Gastrocnemius medialis (tissue), 4 donors: ENCODE results near the gene CAMK1G. TPM values are rescaled to one million over a fixed set of nuclear protein-coding genes. Genes with fewer than 3 reads are reported as not detected.

Experiments used
- ATAC-seq, 2 donors: fragments of 150-250 bp; one replicate each; pipeline ENCODE4 v1.9.1; 2016
- DNase-seq, 2 donors: peaks; one replicate each; pipeline ENCODE4 v3.0.0-alpha.2; 2019
- H3K27ac ChIP-seq, 4 donors: fragments of 200-600 bp; sonication (generic); 1 replicate in 1 of 4; 2 replicates in 3 of 4; pipeline ENCODE4 v1.5.1; 2016 to 2018; ENCODE audit warnings: mild to moderate bottlenecking in 2 of 4, moderate library complexity in 1 of 4
- H3K27me3 ChIP-seq, 3 donors: fragments of 200-600 bp; sonication (generic) in 2 of 3; 1 replicate in 1 of 3; 2 replicates in 2 of 3; pipeline versions ENCODE4 v1.5.1 to v1.6.0; 2016 to 2019; ENCODE audit warnings: mild to moderate bottlenecking in 1 of 3, moderate library complexity in 1 of 3
- H3K36me3 ChIP-seq, 2 donors: fragments of 200-600 bp; sonication (generic) in 1 of 2; one replicate each; pipeline ENCODE4 v1.5.1; 2017 to 2018
- H3K4me1 ChIP-seq, 2 donors: fragments of 200-600 bp; sonication (generic) in 1 of 2; one replicate each; pipeline ENCODE4 v1.5.1; 2016 to 2017; ENCODE audit warnings: mild to moderate bottlenecking in 2 of 2
- H3K4me3 ChIP-seq, 4 donors: fragments of 200-600 bp; sonication (generic) in 3 of 4; 1 replicate in 1 of 4; 2 replicates in 3 of 4; pipeline ENCODE4 v1.5.1; 2016 to 2019; ENCODE audit warnings: mild to moderate bottlenecking in 2 of 4
- H3K9me3 ChIP-seq, 3 donors: fragments of 200-600 bp; sonication (generic) in 2 of 3; 1 replicate in 1 of 3; 2 replicates in 2 of 3; pipeline ENCODE4 v1.5.1; 2016 to 2019
- POLR2A ChIP-seq, 2 donors: fragments of 450-650 bp; IDR thresholded peaks; one replicate each; pipeline ENCODE4 v1.6.1; 2017; ENCODE audit warnings: antibody characterized with exemption in 2 of 2, mild to moderate bottlenecking in 2 of 2, moderate library complexity in 2 of 2
- in situ Hi-C, 4 donors: fragments of 200-750 bp; cut with MboI; loops; one replicate each; pipeline versions ENCODE4 v1.15.0 to v1.8.0; 2017; ENCODE audit warnings: low sequenced_read_pairs in 4 of 4
- intact Hi-C: fragments of 100-400 bp; cut with DNase I; formaldehyde crosslinking; loops from one replicate; pipeline ENCODE4 v1.15.1; 2023; ENCODE audit warnings: low total_unique reads
- total RNA-seq, 4 donors: library from RNA; depleted of rRNA; stranded (reverse); fragments of >200 nt; gene quantifications; one replicate each; pipeline versions ENCODE4 v1.1.0 to v1.2.3, GENCODE V29; 2016
- TF ChIP-seq, protein P1 (sequence below), 5 experiments: fragments of 450-650 bp in 3 of 5; fragments of 200-600 bp in 2 of 5; sonication (generic) in 2 of 5; IDR thresholded peaks in 4 of 5; conservative IDR thresholded peaks in 1 of 5; 1 replicate in 4 of 5; 2 replicates in 1 of 5; pipeline ENCODE4 v1.5.1; 2016 to 2019; ENCODE audit warnings: antibody characterized with exemption in 5 of 5, mild to moderate bottlenecking in 3 of 5, moderate library complexity in 3 of 5

Gene CAMK1G
- total RNA-seq, 4 donors from 2014 or later, result 0.16 TPM; not detected in 3

DNA sequence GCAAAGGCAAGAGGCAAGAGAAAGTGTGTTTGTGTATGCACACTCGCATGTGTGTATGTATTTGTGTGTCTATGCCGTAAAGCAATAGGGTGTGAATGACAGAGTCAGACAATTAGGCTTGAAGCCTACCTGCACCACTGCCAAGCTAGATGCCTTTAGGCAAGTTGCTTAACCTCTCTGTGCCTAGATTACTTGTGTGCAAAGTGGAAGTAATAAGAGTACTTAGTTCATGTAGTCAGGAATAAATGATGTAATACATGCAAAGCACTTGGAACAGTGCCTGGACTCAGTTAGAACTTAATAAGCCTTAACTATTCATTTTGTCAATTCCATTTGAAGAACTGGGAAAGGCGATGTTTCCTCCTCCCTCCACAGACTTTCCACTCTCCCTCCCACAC, 37.0 kb downstream of the CAMK1G start:
- no peak overlapping the region for H3K4me3 ChIP-seq
- H3K27ac ChIP-seq, result peak overlapping the region; percentile 68 to 94 (median 85)
- DNase-seq, result no peak
- ATAC-seq, result no peak
- no peak for TF ChIP-seq POLR2A (IDR thresholded peaks at IDR 0.05)
- TF ChIP-seq, protein P1, sequence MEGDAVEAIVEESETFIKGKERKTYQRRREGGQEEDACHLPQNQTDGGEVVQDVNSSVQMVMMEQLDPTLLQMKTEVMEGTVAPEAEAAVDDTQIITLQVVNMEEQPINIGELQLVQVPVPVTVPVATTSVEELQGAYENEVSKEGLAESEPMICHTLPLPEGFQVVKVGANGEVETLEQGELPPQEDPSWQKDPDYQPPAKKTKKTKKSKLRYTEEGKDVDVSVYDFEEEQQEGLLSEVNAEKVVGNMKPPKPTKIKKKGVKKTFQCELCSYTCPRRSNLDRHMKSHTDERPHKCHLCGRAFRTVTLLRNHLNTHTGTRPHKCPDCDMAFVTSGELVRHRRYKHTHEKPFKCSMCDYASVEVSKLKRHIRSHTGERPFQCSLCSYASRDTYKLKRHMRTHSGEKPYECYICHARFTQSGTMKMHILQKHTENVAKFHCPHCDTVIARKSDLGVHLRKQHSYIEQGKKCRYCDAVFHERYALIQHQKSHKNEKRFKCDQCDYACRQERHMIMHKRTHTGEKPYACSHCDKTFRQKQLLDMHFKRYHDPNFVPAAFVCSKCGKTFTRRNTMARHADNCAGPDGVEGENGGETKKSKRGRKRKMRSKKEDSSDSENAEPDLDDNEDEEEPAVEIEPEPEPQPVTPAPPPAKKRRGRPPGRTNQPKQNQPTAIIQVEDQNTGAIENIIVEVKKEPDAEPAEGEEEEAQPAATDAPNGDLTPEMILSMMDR (IDR thresholded peaks at IDR 0.05 in 4 of 5, conservative IDR thresholded peaks at IDR 0.05 in 1 of 5), result no peak
- H3K9me3 ChIP-seq, result no peaks in the 10 kb centered on the region
- in situ Hi-C loops, result loop anchor here in 1 of 4 donors (10.0 kb wide), 1 partner anchor 56 kb away; no protein-coding TSS in a partner anchor
- intact Hi-C loops, result no loop called here
- H3K36me3 ChIP-seq, result no peaks in the 10 kb centered on the region
- peaks cover 71 to 86% of the 10 kb centered on the region in 2 donors for H3K4me1 ChIP-seq
- no peaks in the 10 kb centered on the region for H3K27me3 ChIP-seq

DNA sequence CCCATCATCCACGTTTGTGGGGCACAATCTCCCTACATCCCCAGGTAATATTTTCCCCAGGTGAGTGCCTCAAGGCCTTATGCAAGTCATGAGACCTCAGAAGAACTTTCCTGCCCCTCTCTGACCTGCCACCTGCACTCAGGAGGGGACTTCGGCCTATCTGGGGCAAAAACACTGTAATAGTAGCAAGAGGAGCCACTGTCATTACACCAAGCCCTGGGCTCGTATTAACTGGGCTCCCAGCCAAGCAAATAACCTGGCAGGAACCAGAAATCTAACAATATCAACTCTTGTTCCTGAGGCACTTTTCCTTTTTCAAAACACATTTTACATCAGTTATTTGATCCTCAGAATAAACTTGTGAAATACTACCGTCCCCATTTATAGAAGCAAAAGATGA, 37.8 kb downstream of the CAMK1G start:
- H3K4me3 ChIP-seq, result no peak overlapping the region
- in situ Hi-C loops, result loop anchor here in 1 of 4 donors (10.0 kb wide), 1 partner anchor 56 kb away; no protein-coding TSS in a partner anchor
- DNase-seq (no peak), ATAC-seq (no peak)
- no peaks in the 10 kb centered on the region for H3K36me3 ChIP-seq
- H3K9me3 ChIP-seq, result no peaks in the 10 kb centered on the region
- intact Hi-C loops, result no loop called here
- peak overlapping the region; percentile 68 to 94 (median 85) for H3K27ac ChIP-seq
- H3K4me1 ChIP-seq, result peaks cover 72 to 86% of the 10 kb centered on the region in 2 donors
- TF ChIP-seq POLR2A (IDR thresholded peaks at IDR 0.05), result no peak
- TF ChIP-seq, protein P1 (IDR thresholded peaks at IDR 0.05 in 4 of 5, conservative IDR thresholded peaks at IDR 0.05 in 1 of 5), result no peak
- H3K27me3 ChIP-seq, result no peaks in the 10 kb centered on the region

GRCh38 chr1:209621741-209622655, 38.5 kb downstream of the CAMK1G start:
- in situ Hi-C loops (loop anchor here in 1 of 4 donors (10.0 kb wide), 1 partner anchor 57 kb away; no protein-coding TSS in a partner anchor), intact Hi-C loops (no loop called here)
- H3K9me3 ChIP-seq, result no peaks in the 10 kb centered on the region
- TF ChIP-seq, protein P1 (IDR thresholded peaks at IDR 0.05 in 4 of 5, conservative IDR thresholded peaks at IDR 0.05 in 1 of 5), result no peak
- TF ChIP-seq POLR2A (IDR thresholded peaks at IDR 0.05), result no peak
- no peak for ATAC-seq
- H3K4me3 ChIP-seq, result no peak overlapping the region
- peak overlapping the region; percentile 68 to 94 (median 85) for H3K27ac ChIP-seq
- no peaks in the 10 kb centered on the region for H3K36me3 ChIP-seq
- no peaks in the 10 kb centered on the region for H3K27me3 ChIP-seq
- H3K4me1 ChIP-seq, result peaks cover 74 to 85% of the 10 kb centered on the region in 2 donors
- peak in 1 of 2 donors; percentile 12 for DNase-seq

- TF ChIP-seq, protein P1 (IDR thresholded peaks at IDR 0.05 in 4 of 5, conservative IDR thresholded peaks at IDR 0.05 in 1 of 5), result no peak
- intact Hi-C loops (no loop called here), in situ Hi-C loops (loop anchor here in 1 of 4 donors (10.0 kb wide), 1 partner anchor 58 kb away; no protein-coding TSS in a partner anchor)
- peak in 1 of 2 donors; percentile 11 for DNase-seq
- Histone ChIP-seq H3K4me1 (peaks cover 72 to 82% of the 10 kb centered on the region in 2 donors), H3K27me3 (no peaks in the 10 kb centered on the region), H3K4me3 (no peak overlapping the region), H3K36me3 (no peaks in the 10 kb centered on the region), H3K27ac (peak overlapping the region; percentile 83 to 94 (median 93)), H3K9me3 (no peaks in the 10 kb centered on the region)
- ATAC-seq, result no peak
Observed at GRCh38 chr1:209622841-209623829, 39.6 kb downstream of the CAMK1G start.
